HG02610 (cell line): ENCODE measurements around the gene TFEB.

ENCODE experiments used
- ATAC-seq: cut with Tn5 transposase; IDR thresholded peaks from one replicate; pipeline ENCODE4 v1.9.1; 2021; ENCODE audit warnings: mild to moderate bottlenecking, moderate library complexity; ENCODE audit not compliant: unreplicated experiment

Gene TFEB

DNA sequence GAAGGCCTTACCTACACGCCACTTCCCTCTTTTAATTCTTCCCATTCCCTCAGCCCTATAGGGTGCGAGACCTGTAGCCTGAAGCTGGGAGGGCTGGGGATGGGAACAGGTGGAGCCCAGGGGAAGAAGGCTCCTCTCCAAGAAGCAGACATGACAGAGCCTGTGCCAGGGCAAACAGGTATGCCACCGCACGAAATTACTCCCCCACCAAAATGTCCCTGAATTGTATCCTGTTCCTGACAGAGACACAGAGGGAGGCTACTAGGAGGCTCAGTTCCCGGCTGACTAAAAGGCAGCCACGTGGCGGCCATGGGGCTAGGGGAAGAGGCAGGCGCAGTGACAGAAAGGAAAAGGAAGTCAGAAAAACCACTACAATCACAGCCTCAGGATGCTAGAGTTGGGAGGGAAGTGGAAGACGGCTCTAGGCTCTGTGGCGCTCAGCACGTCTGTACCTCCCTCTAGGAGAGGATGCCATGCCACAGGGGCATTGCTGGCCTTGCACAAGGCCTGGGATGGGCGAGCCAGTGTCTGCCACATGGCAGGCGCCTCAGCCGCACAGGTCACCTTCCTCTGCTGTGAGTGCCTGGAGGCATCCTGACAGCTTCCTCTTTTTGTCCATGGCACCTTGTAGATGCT is 27.7 kb downstream of the TFEB start:
- ATAC-seq = no peak

DNA sequence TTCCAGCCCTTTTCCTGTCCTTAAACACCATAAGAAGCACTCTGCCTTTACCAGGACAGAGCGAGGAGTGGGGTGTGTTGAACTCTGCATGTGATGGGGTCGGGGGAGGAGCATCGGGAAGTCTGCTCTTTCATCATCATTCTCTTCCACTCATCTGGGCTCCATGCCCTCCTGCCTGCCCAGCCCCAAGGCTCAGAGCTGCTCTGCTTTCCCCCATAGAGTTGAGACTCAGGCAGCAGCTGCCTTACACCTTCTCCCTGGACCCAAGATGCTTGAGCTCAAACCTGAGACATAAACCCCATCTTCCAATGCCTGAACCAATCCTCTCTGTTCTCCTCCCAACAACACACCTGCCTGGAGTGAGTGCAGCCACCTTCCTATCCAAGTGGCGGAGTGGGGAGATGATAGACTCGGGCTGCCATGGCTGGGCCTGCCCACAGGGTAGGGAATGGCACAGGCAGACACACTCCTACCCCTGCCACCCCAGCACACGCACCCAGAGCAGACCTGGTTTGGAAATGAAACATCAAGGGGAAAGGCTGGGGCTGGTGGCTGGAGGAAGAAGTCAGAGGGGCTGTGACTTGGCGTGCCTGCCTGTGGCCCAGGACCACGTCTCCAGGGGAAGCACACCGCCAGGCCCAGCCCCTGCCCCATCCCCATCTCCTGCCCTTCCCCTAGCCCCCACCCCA is 28.4 kb downstream of the TFEB start:
- no peak for ATAC-seq

DNA sequence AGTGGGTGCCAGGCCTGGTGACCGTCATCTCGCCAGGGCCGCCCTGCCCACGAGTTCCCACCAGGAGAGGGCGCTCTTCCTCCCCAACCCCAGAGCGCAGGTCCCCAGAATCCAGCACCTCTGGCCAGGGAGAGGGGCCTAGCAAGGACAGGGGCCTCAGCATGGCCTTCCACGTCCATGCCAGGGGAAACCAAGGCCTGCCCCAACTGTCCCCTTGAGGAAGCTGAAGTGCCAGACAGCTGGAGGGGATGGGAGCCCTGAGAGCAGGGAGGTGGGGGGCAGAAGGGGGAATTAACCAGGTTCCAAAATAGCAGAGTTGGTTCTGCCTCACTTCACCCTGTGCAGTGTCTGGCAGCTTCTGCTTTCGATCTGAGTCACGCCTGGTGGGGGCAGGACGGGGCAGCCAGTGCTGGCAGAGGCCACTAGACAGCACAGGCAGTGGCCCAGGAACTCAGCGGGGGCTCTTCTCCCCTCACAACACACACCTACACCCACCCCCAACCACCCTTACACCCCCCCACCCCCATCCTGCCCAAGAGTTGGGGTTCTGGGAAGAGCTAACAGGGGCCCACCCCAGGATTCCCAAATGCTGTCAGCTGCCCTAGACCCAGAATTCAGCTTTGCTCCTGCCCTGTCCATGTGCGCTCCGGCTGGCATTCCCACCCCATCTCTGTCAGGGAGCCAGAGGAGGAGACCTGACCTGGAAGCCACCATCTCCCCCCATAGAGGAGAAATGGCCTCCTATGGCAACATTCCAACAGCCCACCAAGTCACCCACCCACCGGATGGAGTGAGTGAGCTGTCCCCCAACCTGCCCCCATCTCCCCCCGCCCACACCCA is 29.2 kb downstream of the TFEB start:
- ATAC-seq = peak; percentile 60

DNA sequence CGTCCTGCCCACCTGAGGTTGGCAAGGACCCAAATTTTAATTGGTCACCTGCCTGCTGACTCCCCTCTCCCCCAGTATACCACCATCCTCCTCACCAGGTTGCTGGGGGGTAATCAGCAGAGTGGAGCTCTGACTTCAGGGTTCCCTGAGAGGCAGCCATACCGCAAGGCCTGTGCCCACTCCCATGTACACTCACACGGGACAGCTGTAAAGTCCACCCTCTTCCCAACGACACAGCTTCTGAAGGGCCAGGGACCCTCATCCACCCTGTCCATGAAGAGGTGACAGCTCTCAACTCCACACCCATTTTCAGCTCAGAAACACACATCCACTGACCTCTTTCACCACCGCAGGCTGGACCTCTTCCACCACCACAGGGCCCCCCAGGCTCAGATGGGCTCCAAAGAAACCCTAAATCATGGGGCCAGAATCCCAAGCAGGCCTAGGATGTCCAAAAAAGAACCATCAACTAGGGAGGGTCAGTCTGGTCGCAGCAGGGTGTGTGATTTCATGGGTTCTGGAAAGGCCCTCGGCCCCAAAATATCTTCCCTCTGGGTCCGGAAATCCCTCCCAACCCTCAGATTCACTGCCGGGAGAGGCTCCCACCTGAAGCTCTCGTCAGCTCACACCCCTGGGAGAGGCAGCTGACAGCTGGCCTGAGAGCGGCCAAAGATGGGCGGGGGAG is 30.0 kb downstream of the TFEB start:
- no peak for ATAC-seq

DNA sequence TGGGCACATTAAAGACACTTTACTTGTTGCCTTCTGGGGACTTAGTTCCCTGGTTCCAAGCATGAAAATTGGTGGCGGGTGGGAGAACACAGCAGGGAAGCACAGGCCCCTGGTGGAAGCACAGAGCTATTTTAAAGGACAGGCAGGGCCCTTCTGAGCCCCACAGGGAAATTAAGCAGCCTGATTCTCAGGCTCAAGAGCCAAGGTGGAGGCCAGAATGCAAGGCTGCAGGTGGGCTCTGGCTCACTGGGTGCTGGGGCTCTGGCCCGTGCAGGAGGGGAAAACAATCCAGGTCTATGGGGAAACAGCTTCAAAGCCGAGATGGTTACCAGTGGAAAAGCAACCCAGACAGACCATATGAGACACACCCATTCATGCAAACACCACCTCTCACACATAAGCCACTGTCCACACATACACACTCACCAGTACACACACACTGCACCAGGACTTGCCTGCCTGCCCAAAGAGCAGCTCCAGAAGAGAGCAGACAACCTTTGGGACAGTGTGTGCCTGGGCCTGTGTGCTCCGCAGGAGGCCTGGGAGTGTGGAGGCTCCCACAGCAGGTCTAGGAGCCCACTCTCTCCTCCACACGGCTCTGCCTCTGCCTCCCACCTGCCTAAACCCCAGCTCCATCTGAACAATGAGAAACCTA is 30.6 kb downstream of the TFEB start:
- no peak for ATAC-seq

DNA sequence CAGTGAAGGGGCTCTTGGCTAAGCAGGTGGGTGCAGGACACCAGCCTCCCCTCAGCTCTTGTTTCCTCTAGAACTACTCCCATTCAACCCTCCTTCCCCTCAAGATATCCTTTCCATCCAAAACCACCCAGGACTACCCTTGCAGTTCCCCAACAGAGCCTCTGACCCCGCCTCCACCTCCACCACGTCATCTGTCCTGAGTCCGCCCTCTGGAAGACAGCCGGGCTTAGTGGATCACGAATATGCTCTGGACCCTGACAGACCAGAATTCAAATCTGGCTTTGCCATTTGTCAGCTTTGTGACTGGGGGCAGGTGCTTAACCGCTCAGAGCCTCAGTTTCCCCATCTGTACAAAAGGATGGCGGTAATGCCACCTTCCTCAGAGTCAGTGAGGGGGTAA is 31.4 kb downstream of the TFEB start:
- ATAC-seq = no peak

DNA sequence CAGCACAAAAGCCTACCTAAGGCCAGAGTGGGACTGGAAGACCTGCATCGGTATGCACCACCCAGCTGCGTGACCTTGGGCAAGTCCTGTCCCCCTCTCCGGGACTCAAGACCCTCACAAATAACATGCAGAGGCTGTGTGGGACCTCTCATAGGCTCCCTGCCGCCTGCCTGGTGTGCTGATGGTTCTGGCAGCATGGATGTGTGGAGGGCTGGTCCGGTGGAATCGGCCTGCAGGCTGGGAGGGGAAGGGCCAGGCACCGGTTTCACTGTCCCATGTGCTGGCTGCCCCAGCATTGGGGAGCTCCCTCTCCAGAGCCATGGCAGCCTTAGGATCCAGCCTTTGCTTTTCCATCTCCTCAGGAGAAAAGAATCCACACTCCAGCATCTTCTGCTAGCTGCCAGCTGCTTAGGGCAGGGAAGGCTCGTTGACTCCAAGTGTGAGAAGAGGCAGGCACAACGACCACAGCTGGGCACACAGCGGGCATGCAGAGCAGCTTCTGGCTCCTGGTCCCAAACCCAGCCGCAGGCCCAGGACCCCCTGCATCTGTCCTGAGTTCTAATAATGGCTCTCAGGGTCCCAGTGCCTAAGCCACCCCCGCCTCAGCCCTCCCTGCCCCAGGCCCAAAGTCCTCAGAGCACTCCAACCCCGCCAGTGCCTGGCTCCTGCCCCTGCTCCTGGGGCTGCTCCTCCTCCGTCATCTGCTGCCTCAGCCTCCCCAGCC is 32.5 kb downstream of the TFEB start:
- no peak for ATAC-seq

DNA sequence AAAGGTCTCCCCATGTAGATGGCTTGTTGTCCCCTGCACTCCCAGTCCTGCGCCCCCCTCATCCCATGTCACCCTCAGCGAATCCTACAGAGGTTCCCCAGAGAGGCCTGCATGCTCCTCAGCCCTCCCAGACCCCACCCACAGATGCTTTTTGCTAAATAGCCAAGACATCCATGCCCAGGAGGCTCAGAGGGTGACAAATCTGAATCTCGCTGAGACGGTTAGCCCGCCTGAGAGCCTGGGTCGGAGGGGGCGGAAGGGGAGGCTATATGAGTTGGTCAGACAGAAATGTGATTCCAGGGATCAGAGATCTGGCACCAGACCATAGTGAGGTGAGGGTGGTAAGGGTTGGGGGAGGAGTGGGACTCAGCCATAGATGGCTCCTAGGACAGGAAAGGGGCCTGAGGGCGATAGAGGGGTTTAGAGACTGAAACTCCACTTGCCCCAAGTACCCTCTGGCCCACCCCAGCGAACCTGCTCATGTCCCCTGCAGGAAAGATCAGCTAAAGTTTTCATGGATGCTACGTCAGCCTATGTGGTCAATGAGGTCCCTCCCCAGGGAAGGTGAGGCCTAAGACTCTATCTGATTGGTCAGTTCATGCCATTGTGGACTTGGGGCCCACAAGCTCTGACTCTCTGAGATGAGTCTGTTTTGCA is 33.2 kb downstream of the TFEB start:
- no peak for ATAC-seq

DNA sequence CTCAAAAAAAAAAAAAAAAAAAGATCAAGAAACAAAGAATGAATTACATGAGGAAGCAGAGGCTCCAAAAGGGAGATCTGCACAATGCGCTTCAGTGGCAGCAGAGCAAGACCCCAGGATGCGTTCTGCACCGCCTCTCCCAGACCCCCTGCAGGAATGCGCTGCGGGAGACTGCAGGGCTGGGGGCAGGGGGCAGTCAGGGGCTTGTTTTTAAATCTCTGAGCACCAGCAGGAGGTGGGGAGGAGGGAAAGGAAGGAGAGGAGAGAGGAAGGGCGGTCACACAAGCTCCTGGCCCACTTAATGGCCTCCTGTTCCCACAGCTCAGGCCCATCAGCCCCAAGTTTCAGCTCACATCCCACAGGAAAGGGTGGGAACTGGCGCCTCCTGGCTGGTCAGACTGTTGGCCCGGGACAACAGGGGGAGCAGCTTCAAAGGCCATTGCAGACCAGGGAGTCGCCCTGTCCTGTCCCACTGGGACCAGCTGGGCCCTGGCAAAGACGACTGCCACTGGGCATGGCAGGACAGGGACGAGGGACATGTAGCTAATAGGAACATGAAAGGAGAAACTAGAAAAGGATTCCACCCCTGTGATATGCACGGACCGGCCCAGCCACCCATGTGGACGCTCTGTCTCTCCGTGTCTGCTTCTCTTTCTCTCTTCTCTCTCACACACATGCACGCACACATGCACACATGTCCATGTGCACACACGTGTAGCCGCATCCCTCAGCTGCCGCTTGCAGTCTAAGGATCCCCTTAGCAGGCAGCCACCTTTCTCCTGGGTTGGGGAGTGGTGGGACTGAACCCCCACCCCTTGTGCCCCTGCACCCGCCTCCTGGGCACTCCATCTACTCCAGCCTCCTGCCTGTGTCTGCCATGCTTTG is 34.7 kb downstream of the TFEB start:
- ATAC-seq = no peak

DNA sequence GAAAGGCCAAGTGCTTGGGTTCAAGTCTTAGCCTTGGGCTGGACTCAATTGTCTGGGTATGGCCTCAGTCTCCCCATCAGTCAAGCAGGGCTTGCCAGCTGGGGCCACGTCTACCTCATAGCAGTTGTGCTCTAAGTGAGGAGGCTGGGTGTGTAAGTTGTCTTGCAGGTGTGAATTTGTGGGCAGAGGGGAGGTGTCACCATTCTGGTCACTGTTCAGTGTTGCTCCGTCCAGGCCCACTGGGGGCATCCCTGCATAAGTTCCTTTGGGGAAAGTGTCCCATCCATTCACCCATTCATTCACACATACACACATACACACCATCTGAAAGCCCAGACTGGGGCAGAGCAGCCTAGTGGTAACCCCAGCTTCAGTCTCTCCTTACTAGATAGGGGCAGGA is 36.3 kb downstream of the TFEB start:
- no peak for ATAC-seq

DNA sequence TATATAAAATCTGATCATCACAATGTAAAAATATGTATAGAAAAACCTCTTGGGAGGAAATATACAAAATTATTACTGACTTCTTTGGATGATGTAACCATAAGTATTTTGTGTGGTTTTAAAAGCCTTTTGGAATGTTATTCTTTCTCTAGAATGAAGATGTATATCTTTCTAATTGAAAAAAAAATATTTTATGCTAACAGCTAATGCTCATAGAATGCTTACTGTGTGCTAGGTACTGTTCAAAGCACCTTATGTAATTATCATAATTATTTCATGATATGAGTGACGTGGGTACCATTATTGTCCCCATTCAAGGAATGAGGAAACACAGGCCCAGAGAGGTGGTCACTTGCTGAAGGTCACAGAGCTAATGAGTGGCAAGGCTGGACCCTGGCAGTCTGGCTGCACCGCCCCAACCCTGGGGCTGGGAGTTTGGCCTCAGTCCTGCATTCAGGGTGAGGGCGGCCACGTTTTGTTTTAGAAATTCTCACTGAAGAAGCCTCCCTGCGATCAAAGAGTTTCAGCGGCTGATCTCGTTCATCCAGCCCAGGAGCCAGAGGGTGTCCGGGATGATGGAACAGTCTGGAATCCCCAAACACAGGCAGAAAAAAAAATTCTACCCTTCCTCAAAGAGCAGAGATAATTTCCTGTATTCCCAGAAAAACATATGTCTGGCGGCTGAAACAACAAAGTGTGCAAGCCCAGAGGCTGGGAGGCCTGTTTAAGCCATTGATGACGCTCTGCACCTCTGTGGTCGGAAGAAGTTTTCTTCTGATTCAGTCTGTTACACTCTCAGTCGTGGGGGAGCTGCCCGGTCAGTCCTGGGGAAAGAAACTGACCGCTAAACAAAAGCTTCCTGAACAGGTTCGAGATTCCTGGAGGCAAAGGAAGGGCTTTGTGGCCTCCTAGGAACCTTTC is 37.3 kb downstream of the TFEB start:
- no peak for ATAC-seq

DNA sequence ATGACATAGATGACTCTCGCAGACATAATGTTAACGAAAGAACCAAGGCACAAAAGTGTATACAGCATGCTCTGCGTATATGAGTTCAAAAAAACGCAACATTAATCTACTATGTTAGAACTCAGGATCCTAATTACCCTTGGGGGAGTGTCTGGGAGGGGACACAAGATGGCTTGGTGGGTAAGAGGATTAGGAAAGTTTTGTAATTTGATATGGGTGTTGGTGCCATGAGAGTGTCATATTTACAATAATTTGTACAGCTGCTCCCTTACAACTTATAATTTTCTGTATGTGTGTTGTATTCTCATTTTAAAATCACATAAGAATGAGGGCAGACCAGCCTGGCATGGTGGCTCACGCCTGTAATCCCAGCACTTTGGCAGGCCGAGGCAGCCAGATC is 38.6 kb downstream of the TFEB start:
- no peak for ATAC-seq

DNA sequence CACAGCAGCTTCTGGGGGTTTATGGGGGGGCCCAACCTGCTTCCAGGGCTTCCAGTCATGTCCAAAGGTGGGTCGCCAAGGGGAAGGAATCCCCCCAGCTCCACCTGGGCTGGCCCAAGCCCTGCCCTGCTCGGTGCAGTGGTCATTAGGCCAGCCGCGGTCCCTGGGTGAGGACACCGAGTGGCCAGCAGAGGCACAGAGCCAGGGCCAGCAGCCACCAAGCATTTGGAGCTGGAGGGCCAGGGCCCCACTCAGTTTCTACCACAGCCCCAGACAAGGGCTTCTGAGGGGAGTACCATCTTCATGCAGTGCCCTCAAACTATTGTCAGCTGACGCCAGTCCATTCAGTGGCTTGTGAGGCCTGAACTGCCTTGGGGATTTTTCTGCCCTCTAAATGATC is 39.6 kb downstream of the TFEB start:
- ATAC-seq = no peak

DNA sequence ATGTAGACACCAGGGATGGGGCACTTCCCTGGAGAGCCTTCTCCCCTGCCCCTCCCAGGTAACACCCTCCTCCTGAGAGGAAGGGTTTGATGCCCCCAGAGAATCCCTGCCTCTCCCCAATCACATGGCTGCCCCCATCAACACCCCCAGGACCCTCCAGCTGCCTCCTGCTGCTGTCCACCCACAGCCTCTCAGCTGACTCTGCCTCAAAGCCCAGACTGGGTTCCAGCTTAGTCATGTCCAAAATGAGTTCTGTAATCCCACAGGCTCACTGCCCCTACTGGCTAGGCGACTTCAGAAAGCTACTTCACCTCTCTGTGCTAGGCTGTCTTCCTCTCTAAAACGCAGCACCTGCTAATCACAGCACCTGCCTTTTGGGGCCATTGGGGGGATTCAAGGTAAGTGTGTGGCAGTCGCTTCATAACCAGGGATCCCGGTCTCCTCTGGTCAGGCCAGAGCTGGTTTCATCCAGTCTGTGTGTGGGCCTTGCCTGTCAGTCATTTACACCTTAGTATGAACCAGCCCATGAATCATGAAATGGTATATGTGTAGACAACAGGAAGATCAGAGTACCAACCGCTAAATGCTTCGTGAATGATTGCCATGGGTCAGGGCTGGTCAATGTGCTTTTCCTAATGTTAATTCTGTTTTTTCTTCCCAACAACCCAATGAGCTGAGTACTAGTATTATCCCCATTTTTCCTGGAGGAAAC is 40.4 kb downstream of the TFEB start:
- ATAC-seq = no peak

DNA sequence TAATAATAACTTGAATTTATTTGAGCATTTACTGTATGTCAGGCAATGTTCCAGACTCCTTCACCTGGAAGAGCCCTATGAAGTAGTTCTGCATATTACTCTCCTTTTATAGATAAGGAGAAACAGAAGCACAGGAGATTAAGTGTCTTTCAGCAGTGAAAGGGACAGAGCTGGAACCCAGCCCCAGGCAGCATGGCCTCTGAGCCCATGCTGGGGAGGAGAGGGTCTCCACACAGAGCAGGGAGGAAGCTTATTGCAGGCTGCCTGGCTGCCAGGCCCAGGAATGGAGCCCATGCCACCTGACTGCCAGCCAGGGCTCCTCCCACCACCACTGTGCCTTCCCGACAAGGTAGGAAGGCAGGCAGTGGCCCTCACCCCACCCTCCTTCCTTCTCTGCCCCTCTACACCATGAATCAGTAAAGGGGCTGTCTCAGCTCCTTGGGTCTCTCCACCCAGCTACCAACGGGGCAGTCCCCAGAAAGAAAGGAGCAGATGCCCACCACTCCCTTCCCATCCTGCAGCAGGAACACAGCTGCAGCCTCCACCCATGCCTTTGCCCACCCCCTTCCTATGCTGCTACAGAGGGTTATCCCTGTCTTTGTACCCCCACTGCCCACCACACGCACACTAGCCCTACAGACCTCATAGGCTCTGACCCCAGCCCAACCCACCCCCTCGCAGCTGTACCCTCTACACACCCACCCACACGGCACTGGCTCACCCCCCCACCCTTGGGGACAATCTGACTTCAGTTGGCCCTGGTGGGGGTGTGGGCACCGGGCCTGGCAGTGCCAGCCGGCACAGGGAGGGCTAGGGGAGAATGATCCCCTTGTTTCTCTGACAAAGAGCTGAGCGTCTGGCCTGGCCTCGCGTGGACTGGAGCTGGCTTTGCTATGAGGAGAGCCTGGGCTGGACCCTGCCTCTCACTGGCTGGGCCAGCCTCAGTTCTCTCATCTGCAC is 41.8 kb downstream of the TFEB start:
- no peak for ATAC-seq

DNA sequence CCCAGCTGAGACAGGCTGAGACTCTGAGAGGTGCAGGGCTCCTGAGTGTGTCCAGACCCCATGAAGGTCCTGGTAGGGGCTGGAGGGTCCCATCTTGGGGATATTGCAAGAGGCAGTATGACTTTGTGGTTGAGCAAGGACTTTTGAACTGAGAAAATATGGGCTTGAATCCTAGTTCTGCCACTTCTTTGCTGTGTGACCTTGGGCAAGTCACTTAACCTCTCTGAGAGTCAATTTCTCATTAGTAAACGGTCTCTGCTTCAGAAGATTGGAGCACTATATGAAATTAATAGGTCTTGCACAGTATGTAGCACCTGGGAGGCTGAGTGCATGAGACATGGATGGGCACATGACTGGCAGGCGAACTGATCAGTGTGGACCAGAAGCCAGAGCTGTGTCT is 42.7 kb downstream of the TFEB start:
- no peak for ATAC-seq
